HG02852 (cell line): Measurements from ENCODE around the gene BTF3.

Experiments
- ATAC-seq: cut with Tn5 transposase; IDR thresholded peaks from one replicate; pipeline ENCODE4 v1.9.1; 2021; ENCODE audit warnings: mild to moderate bottlenecking, moderate library complexity; ENCODE audit not compliant: unreplicated experiment

The BTF3 gene

DNA sequence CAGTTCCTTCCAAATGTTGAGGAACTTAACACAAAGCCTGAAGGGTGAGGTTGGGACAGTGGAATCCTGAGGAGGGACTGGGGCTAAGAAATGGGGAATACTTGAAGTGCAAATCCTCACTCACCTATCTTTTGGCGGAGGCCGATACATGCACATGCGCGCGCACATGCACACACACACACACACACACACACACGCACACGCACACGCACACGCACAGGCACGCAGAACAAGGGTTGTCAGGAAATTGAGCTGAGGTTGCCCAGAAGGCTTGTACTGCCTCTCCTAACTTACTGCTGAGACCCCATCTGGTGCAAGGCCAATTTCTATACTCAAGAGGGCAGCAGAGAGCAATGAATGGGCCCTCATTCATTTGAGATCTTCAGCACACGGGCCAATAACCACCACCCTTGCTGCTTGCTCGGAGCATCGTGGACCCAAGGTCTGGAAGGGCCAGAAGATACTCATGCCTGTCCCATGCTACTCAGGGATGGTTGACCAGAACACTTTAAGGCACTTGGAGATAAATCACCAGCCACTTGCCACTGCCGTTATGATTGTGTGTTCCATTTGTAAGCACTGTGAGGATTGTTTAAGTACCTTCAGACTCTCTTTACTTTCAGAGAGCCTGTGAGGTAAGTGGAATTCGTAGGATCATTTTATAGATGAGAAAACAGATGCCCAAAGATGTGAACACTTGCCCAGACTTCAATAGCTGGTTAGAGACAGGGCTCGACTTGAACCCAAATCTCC is 21.5 kb downstream of the BTF3 start:
- ATAC-seq, result peak; percentile 98

DNA sequence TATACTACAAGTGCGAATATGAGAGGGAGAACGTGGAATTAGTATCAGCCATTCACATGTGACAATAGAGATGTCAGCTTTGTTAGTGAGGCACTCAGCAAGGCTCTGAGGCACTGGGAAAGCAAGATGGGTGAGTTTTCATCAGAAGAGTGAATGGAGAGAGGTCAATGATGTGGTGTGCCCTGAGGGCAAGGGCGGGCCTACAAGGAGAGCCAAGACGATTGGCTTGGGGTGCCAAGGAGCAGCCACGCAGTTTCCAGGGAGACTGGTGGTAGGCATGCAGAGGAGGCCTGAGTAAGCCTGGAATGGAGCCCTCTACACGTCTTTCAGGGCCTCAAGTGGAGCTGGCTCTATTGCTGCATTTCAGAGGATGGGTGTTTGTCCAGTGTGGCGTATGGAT is 24.7 kb downstream of the BTF3 start:
- ATAC-seq, result no peak

DNA sequence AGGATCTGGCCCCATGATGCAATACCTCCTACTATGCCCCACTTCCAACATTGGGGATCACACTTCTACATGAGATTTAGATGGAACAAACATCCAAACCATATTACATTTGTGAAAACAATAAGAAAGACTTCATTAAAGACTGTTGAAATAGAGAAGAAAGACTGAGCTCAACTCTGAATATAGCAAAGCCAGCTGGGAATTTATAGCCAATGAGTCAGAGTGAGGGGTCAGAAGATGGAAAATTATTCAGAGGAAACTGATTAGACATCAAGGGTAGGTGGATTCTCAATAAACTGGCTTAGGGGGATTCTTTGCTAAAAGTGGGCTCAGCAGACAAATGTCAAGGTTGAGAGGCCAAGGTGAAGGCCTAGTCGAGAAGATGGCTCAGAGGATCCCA is 25.6 kb downstream of the BTF3 start:
- ATAC-seq, result no peak

DNA sequence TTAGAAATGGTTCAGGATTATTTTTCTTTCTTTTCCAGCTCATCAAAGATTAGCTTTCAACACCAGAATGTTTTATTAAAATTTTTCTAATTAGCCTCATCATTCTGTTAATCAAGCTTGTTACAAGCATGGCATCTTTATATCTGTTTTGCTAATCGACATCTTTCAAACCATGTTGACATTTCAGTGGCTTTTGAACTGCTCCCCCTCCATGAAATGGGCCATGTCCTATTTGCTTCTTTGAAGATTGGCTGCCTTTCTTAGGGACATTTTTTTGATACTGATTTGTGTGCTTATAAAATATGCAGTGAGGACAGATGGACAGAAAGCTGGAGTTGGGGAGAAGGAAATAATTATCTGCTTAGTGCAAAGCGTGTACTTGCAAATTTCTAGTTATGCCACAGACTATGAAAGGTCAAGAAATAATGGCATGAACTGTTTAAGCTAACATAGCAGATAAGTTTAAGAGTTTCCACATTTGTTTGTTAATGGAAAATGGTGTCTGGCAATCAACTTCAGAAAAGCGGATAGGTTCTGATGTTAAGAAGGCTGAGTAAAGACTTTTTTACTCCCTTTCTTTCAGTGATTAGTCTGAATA is 27.5 kb downstream of the BTF3 start:
- ATAC-seq, result no peak

DNA sequence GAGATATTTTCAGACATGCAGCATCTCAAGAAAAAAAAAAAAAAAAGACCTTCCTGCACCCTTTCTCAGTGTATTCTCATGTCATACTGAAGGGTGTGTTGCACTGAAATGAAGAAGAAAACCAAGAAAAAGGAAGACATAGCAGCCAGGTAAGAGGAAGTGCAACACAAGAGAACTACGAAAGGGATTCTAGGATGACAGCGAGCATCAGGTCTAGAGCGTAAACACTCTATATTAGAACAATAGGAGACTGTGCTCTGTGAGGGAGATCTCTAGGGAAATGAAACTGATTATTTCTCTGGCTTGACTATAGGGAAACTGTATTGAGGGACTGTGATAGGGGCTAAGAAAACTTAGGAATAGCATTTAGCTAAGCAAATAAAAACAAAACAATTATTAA is 30.0 kb downstream of the BTF3 start:
- ATAC-seq, result no peak

DNA sequence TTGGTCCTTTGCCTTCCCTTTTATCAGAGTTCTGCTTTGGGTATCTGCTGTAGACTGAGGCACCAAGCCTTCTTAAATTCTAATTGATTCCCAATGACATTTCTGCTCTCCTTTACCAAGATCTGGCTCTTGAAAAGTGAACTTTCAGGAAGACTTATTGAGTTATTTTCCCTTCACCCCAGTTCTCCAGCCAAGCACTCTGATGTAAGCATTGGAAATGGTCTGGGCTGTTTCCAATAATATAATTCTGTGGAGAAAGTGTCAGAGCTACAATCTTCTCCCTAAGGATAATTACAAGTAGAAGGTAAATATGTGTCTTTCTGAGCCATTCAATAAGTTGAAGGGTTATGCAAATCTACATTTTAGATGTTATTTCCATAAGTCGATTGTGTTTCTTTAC is 30.8 kb downstream of the BTF3 start:
- no peak for ATAC-seq

DNA sequence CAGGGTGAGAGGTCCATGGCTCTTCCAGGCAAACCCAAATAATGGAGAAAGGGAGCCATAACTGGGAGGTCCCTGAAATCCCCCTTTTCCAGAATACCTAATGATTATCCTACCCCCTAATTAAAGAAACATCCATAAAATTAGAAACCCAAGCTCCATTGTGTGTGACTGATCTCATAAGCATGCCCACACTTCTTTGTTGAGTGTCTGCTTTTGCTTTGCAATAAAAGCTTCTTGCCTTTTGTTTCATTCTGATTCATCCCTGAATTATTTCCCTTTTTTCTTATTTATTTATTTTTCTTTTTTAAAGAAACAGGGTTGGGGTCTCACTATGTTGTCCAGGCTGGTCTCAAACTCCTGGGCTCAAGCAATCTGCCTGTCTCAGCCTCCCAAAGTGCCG is 33.1 kb downstream of the BTF3 start:
- no peak for ATAC-seq

DNA sequence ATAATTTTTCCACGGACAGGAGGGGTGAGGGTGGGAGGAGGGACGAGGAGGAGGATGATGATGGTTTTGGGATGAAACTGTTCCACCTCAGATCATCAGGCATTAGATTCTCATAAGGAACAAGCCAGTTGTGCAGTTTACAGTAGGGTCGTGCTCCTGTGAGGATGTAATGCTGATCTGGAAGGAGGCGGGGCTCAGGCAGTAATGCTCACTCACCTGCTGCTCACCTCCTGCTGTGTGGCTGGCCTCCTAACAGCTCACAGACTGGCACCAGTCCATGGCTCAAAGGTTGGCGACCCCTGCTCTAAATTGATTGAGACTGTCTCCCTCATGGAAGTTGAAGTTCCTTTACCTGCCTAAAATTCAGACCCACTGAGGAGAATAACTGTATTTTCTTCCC is 34.0 kb downstream of the BTF3 start:
- no peak for ATAC-seq

DNA sequence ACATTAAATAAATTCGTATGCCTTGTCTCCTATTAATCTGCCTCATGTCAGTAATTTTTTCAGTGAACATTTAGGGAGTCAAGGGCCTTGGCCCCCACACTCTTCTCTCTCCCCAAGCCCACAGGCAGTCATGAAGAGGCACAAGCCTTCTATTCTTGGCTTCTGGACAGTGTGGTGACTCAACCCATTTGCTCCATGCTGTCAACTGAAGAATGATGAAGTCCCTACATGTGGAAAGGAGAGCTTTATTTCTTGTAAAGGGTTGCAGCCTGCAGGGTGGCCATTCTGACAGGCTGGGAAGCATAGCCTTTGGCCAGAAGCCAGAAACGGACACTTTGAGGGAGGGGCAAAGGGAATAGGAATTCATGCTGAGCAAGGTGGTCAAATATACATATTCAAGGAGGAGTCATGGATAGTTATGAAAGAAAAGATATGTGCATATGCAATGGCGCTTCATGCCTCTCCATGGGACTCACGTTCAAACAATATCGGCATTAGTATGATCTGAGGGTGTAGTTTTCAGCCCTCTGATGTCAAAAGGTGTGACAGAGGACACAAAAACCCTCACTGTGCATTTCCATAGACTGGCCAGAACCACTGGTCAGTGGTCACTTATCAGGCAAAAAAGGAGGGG is 35.9 kb downstream of the BTF3 start:
- ATAC-seq, result no peak

DNA sequence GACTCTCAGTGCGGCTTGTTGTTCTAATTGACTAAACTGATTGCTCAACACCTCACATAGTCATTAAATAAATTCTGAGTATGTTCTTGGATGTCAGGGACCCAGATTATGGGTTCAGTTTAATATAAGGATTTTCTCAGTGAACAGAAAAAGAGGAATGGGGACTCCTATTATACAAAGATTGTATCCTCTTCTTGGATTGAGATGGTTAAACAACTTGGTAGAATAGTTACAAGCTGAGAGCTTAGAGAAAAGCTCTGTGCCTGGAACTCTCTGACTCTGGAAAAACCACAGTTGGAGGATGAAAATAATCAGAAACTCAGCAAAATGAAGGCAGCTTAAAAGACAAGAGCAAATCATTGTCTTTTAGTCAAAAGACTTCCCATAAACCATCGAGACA is 36.7 kb downstream of the BTF3 start:
- ATAC-seq, result no peak

DNA sequence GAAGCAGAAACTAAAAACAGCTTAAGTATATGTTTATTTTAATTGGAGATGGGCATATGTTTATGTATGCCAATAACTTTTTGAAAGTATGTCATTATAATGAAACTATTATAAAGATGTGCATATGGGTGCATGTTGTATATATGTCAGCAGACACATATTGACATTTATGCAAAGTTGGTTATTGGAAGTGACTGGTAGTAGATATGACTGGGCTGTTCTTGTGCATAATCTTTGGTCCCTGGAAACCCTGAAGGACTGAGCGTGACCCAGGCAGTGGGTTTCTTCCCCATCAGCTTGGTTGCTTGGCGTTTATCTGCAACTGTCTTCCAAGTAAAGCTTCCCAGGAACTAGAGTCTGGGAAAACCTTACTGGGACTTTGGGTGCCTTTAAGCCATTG is 41.5 kb downstream of the BTF3 start:
- ATAC-seq, result no peak

DNA sequence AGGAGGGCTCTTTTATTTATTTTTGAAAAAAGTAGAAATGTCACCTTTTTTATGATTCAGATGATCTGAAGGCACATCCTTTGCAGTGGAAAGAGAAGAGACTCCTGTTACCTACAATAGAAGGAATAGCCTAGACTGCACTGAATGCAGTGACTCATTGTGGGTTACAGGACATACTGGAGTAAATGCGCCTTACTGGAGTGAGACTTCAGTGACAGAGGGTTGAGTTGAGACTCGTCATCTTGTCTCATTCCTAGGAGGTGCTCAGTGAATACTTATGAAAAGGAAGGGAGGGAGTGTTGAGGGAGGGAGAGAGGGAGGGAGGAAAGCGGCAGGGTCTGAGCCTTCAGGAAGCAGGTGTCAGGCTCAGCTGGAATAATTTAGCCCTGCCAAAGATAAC is 42.0 kb downstream of the BTF3 start:
- ATAC-seq, result no peak

DNA sequence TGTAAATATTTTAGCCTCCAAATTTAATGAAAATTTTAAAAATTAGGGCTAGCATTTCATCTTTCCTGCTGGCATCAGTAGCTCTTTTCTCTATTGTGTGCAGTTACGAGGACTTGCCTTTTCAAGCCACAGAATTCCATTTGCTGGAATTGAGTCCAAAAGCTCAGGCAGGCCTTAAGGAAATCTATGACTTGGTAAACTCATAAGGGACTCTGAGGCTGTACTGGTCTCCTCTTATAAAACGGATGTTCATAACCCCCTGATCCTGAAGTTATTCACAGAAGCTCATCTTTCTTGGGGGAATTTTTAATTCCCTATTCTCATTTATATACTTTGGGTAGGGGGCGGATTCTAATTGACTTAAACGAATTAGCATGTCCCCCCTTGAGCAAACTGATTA is 43.8 kb downstream of the BTF3 start:
- no peak for ATAC-seq

DNA sequence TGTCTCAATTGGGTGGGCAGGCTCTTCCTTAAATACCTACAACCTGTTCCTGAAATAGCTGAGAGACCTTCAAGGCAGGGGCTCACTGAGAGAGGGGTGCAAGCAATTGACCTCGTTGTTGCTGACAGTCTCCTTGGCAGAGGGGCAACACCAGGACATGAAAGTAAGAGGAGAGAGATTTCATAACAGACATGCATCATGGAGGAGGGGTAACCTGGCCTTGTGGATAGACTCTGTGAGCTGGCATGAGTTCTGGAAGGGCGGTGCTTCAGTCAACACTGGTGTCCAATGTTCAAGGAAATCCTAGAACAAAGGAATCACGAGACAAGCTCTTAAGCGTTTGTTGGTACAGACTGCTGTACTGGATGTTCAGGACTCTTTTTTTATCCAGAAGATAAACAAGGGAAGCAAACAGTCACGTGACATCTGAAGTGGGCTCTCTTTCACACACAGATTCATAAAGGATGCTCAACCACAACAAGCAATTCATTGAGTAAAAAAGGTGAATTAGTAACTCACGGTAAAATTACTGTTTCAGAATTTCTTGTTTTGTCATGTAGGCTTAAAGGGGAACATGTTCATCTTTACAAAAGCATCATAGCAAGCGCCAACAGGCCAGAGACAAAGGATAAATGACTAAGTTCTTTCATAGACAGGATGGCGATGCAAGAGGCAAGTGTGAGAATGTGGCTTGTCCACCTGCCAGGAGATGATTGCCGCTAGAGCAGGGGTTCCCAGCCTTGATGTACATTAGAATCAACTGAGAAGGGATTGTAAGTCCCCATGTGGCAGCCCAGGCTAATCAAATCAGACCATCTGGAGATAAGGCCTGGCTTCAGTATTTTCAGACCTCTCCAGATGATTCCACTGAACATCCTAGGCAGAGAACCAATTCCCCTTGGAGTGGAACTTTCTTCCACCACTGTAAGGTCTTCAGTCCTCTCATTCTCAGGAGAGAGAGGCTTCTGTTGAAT is 46.5 kb downstream of the BTF3 start:
- no peak for ATAC-seq

DNA sequence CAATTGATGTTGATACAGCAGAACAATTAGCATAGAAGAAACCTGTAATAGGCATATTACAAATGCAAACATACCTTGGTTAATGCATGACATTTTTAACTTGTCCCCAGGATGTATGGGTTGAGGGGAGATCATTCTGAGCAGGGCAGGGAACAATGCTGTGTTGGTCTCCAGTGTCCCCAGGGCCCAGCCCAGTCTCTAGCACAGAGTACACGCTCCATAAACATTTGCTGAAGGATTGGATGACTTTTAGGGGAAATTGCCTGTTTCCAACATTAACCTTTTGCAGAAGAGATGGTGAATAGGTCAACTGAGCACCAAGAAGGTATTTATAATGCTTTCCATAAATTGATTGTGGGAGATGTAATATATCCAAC is 47.1 kb downstream of the BTF3 start:
- no peak for ATAC-seq

DNA sequence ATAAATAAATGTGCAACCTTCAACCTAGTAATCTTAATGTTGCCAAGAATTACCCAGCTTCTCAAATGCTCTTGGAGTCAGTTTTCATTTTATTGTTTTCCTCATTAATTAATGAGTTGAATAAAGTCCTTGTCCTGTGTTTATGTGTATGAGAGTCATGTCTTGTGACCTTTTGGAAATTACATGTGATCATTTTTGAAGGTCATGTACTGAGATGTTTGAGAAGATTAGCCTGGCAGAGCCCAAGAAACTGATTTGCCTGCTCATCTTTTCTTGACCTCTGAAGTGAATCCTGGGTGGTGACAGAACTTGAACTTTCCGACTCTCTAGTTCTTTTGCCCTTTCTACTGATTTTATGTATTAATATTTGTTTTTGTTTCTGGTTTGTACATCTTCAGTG is 51.8 kb downstream of the BTF3 start:
- ATAC-seq, result no peak

DNA sequence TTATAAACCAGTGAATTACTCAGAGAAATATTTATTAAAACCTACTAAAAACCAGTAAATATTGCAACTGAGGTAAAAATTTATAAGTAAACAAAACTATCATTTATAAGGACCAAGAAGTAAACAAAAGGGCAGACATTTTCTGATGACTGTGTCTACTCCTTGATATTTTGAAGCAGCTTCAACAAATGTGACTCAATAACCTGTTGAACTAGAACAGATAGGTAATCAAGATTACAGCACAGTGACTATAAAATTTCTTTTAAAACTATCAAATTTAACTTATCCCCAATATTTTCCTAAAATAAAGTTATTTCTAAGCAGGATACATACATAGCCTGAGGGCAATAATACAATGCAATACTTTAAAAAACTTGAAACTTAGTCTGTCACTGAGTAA is 54.4 kb downstream of the BTF3 start:
- ATAC-seq, result no peak
